NCI-H2029 (cell line): ENCODE measurements around the gene C1orf87.

Source experiments
- DNase-seq: peaks from one replicate; lab custom pipeline; 2025; lab: John Stamatoyannopoulos, UW

C1orf87 gene

GRCh38 chr1:59948990-59949389 is 124.6 kb downstream of the C1orf87 start:
- DNase-seq = no peak

DNA sequence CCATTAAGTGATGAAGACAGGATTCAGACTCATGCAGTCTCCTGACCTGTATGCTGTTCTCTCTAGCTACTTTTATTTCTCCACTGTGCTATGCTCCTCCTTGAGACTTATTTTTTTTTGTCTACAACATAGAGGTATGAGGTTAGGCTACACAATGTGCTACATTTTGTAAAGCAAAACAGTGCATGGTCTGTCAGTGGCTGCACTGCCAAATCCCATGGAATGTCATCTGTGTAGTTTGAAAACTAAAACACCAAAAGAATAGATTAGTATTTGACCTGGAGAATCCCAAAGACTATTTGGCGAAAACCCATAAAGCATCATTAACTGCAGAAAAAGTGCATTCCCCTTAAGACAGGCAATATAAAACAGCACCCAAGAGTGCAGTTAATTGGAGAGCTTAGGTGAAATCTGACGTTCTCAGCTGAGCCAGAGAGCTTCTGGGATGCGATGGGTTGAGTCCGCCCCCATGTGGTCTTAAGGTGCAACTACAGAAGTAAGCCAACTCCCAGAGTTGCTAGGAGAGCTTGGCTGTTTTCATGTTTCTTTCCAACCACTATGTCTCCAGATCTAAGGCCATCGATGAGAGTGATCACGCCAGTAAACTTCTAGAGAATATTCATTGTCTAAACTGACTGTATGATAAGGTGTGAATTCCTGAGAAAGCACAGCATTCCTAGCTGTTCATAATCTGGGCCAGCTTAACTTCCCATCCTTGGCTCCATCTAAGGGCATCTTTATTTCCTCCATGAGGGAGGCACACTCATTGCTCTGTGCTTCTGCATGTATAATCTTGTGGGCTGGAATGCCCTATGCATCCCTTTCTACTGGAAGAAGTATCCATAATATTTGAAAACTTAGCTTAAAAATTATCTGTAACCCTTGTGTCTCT is 126.3 kb downstream of the C1orf87 start:
- peak; percentile 80 for DNase-seq

- no peak for DNase-seq
These were observed 127.8 kb downstream of the C1orf87 start for GRCh38 chr1:59945790-59946189.
